HG02973 (cell line): ENCODE measurements around the gene LRRC8D.

Experiments used
- ATAC-seq: cut with Tn5 transposase; IDR thresholded peaks from one replicate; pipeline ENCODE4 v1.9.1; 2021; ENCODE audit warnings: moderate library complexity; ENCODE audit not compliant: unreplicated experiment

Gene LRRC8D

DNA sequence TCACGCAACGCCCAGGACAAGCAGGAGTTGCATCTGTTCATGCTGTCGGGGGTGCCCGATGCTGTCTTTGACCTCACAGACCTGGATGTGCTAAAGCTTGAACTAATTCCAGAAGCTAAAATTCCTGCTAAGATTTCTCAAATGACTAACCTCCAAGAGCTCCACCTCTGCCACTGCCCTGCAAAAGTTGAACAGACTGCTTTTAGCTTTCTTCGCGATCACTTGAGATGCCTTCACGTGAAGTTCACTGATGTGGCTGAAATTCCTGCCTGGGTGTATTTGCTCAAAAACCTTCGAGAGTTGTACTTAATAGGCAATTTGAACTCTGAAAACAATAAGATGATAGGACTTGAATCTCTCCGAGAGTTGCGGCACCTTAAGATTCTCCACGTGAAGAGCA, 113.6 kb downstream of the LRRC8D start:
- no peak for ATAC-seq

- ATAC-seq, result no peak
Measured at GRCh38 chr1:89935235-89935634, 114.4 kb downstream of the LRRC8D start.

GRCh38 chr1:89936694-89937093, 115.9 kb downstream of the LRRC8D start:
- no peak for ATAC-seq

DNA sequence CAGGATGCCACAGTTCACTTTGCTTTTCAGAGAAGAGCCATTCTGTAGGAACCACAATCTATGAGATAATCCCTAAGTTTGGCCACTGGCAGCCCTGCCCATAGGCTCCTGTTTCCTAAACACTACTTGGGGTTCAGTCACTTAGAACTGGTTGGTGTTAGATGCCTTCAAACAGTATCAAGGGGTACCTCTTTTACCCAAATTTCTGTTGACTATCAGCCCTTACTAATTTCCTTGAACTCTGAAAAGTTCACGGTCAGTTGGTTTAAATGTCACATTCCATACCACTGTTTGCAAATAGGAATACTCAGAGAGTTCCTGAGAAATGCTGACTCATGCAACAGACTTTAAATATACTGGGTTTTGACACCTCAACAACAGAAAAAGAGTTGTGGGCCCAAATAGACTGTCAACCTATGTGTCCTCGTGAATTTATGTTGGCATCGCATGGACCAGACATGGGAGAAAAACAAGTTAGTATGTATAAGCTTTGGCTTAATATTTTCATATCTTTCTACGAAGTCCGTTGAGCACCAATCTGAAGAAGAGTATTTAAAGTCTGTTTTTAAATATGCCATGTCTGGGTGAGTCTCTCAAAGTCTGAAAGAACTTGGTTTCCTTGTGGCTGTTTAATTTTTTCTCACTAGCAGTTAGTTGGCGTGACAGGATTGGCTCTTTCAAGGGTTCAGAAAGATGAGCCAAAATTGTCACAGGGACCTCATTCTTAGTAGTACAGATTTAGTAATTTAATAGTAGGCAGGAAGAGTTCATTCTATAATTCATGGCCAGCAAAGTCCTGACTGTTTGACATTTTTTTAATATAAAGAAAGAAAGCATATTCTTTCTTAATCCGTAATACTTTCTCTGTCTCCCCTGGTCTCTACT, 117.6 kb downstream of the LRRC8D start:
- no peak for ATAC-seq

- ATAC-seq, result no peak
Measured at GRCh38 chr1:89939059-89939570, 118.3 kb downstream of the LRRC8D start.

GRCh38 chr1:89939693-89940438, 119.0 kb downstream of the LRRC8D start:
- no peak for ATAC-seq

DNA sequence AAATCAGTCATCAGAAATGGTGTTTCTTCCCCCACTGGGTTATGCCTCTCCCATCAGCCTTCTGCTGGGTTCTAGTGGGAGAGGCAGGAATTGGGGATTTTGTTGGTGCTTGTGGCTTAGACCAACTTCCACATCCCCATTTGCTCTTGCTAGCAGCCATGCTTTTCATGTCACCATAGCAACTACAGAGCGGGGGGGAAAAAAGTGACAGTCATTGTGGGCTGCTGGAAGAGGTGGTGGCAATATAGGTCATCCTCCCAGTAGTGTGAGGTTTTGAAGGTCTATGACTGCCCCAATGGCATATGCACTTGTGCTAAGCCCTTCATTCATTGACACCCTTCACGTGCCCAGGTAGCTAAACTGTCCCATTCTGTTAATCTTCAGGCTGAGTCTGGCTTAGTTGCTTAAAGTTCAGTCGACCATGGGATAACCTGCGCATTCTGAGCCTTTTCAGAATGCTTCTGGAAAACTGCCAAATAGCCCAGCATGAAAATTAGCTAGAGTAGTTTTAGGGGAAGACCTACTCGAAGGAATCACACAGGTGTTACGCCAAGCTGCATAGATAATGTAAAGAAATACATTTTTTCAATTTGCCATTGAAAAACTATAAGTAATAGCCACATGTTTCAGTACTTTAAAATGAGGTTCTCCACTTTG, 120.4 kb downstream of the LRRC8D start:
- peak; percentile 44 for ATAC-seq

DNA sequence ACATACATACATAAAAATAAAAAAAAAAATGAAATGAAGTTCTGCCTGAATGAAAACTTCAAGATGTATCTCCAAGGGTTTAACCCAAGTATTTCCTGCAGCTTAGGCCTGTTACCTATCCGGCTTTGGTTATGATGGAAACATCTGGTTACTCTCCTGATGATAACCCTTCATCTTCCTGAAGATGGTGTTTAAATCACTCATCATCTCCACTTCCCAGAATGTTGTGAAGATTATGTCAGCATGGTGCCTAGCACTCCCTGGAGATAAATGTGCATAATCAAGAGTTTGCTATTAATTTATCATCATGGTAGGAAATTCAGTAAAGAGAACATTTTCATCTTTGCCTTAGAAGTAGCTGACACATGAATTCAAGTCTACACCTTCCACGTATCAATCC, 121.2 kb downstream of the LRRC8D start:
- no peak for ATAC-seq

GRCh38 chr1:89942825-89943658, 122.2 kb downstream of the LRRC8D start:
- no peak for ATAC-seq

DNA sequence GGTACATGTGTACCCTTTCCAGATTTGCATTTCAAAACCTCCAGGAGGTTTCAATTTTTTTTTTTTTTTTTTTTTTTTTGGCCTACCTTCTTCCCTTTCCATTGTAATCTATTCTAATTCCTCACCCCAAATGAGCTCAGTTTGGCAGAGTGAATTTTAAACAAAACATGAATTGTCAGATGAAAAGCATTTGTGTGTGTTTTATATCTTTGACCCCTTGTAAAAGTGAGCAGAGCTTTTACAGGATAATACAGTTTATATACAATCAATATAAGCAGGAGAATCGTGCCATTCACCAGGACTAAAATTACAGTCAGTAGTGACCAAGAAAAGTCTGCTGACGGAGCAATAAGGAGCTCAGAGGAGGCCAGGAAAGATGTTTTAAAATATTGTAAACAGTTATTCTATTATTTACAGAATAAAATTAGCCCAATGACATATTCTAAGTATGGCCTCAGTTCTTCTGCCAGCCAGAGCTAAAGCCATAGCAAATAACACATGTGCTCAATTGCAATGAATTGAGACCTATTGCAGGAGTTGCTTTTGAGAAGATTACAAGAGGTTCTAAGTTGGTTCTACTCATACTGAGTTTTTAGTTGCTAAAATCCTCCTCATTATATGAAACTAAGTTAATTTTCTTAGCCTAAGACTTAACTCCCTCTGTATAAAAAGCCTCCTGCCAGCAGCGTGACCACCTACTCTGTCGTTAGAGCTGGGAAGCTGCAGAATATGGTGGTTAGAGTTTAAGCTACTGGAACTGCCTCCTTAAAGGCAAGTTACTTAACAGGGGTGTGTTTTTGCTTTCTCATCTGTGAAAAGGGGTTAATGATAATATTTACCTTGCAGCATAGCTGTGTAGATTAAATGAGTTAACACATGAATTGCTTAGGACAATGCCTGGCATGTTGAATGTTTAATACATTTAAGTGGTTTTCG, 123.3 kb downstream of the LRRC8D start:
- ATAC-seq, result no peak

GRCh38 chr1:89945852-89946476, 125.1 kb downstream of the LRRC8D start:
- peak; percentile 78 for ATAC-seq

DNA sequence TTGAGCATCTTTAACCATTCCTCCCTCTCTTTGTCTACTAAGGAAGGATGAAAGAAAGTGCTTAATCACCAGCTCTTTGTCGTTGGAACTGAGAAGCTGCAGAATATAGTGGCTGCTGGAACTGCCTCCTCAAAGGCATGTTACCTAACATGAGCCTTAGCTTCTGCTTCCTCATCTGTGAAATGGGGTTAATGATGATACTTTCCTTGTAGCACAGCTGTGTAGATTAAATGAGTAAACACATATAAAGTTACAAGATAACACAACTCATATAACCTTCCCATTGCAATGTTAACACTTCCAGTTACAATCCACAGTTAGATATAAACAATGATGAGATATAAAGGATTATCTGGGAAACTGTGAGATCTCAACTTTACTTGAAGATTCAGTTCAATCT, 125.7 kb downstream of the LRRC8D start:
- ATAC-seq, result no peak

- ATAC-seq, result no peak
Measured at GRCh38 chr1:89948722-89949345, 128.0 kb downstream of the LRRC8D start.

- no peak for ATAC-seq
Measured at GRCh38 chr1:89949991-89950624, 129.3 kb downstream of the LRRC8D start.

DNA sequence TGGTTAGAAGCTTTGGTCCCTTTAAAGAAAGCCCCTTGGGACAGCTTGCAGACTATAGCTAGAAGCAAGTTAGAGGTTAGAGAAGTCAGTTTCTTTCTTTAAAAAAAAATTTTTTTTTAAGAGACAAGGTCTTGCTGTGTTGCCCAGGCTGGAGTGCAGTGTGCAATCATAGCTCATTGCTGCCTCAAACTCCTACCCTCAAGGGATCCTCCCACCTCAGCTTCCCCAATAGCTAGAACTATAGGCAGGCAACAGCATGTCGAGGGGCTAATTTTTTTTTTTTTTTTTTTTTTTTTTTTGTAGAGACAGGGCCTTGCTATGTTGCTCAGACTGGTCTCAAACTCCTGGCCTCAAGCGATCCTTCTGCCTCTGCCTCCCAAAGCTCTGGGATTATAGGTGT, 129.9 kb downstream of the LRRC8D start:
- no peak for ATAC-seq

DNA sequence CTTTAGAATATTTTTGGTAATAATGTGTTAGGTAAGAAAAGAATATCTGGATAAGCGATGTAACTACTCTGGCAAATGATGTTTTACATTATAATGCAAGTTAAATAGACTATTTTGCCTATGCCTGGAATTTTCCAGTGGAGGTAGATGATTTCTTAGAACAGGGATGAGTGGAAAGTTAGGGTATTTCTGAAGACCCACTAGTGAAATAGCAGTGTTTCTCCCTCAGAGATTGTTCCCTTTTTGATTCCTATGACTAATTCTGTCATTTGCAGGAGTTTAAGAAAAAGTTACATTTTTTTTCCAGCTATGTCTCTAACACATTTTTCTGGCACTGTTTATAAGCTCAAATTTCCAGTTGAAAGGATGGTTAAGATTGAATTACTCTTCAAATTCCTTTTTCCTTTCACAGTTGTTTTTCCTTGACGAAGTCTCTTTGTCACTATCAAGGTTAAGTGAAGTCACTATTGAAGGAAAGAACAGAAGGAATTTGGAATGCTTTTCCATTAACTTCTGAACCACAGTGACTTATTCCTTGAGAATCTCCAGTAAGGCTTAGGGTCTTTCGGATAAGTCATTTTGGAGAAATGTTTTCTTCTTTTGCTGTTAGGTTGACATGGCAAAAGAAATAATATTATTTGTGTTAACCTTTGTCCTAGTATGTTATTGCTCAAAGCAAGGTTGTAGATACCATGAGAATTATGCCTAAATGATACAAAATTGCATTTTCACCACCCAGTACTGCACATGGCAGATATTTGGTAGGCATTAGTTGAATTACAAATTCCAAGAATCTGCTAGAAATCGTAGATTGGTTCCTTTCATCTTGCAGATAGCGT, 131.2 kb downstream of the LRRC8D start:
- no peak for ATAC-seq

GRCh38 chr1:89952605-89953130, 131.8 kb downstream of the LRRC8D start:
- no peak for ATAC-seq
